Endothelial cell of umbilical vein (primary cell): ENCODE data around the gene RAI1. TPM values are rescaled to one million over a fixed set of nuclear protein-coding genes. Genes with fewer than 3 reads are reported as not detected.

Experiments used
- BruUV-seq: library from RNA; stranded (reverse); fragments of 400-500 nt; replicated peaks from 2 replicates; lab custom pipeline; 2021; lab: Mats Ljungman, UMichigan
- CTCF ChIA-PET: fragments of 300-600, 350-600 bp; sonication (Branson Sonifier 250); formaldehyde crosslinking; loops from one replicate; lab custom pipeline; 2021; ENCODE audit warnings: antibody characterized with exemption, inconsistent platforms; lab: Charles Lee
- POLR2A ChIA-PET: fragments of 300-600, 350-600 bp; sonication (Branson Sonifier 250); formaldehyde crosslinking; loops from one replicate; lab custom pipeline; 2021; ENCODE audit warnings: antibody characterized with exemption, inconsistent platforms; lab: Charles Lee
- DNase-seq: peaks from one replicate; pipeline ENCODE4 v3.0.0-alpha.2; 2011; ENCODE audit warnings: low read depth, low spot score
- FAIRE-seq: peaks from 2 replicates; lab custom pipeline; 2011; peaks lifted over from hg19 to GRCh38; lab: Jason Lieb, UNC
- H2AFZ ChIP-seq: 2 replicates; pipeline ENCODE4 v1.6.0; 2012; ENCODE audit warnings: low read depth, low read length, control low read depth, inconsistent platforms
- H3K27ac ChIP-seq: 2 replicates; pipeline ENCODE4 v1.5.1; 2011; ENCODE audit warnings: low read depth, mild to moderate bottlenecking, control low read depth, low read length, moderate library complexity; ENCODE audit not compliant: insufficient read depth
- H3K27me3 ChIP-seq, 2 experiments: 2 replicates each; pipeline versions ENCODE4 v1.6.0 to v1.6.1; 2011; ENCODE audit warnings: low read length in 2 of 2, mixed read lengths in 1 of 2; ENCODE audit not compliant: control insufficient read depth in 2 of 2, insufficient read depth in 2 of 2
- H3K36me3 ChIP-seq, 2 experiments: 2 replicates in 1 of 2; 3 replicates in 1 of 2; pipeline ENCODE4 v1.5.1; 2011; ENCODE audit warnings: low read length in 2 of 2, mild to moderate bottlenecking in 1 of 2, moderate library complexity in 1 of 2; ENCODE audit not compliant: control insufficient read depth in 2 of 2, insufficient read depth in 2 of 2; ENCODE audit errors: extremely low read depth in 1 of 2
- H3K4me1 ChIP-seq: 3 replicates; pipeline ENCODE4 v1.5.1; 2011; ENCODE audit warnings: mild to moderate bottlenecking, low read length; ENCODE audit not compliant: control insufficient read depth, insufficient read depth; ENCODE audit errors: extremely low read depth
- H3K4me2 ChIP-seq: 2 replicates; pipeline ENCODE4 v1.6.1; 2011; ENCODE audit warnings: low read length, control low read depth, mixed read lengths; ENCODE audit not compliant: insufficient read depth
- H3K4me3 ChIP-seq, 3 experiments: fragments of 200-600 bp in 1 of 3; sonication (generic), shearing (Covaris generic) in 1 of 3; replicated peaks in 1 of 3; 2 replicates each; pipeline ENCODE4 v1.5.1; 2011 to 2016; ENCODE audit warnings: control low read depth in 3 of 3, low read length in 3 of 3, mild to moderate bottlenecking in 2 of 3, inconsistent platforms in 1 of 3, low read depth in 1 of 3, moderate library complexity in 1 of 3; ENCODE audit not compliant: insufficient read depth in 1 of 3
- H3K79me2 ChIP-seq: 2 replicates; pipeline ENCODE4 v1.6.0; 2012; ENCODE audit warnings: low read length, inconsistent platforms; ENCODE audit not compliant: control insufficient read depth, insufficient read depth
- H3K9ac ChIP-seq: replicated peaks from 2 replicates; pipeline ENCODE3; 2011; ENCODE audit warnings: low read length, control low read depth; ENCODE audit not compliant: insufficient read depth; ENCODE audit errors: extremely low read depth
- H3K9me1 ChIP-seq: replicated peaks from 3 replicates; pipeline ENCODE4 v1.6.0; 2011; ENCODE audit warnings: mild to moderate bottlenecking, low read length; ENCODE audit not compliant: control insufficient read depth, insufficient read depth; ENCODE audit errors: extremely low read depth
- H3K9me3 ChIP-seq: replicated peaks from 2 replicates; pipeline ENCODE4 v1.5.1; 2012; ENCODE audit warnings: low read length, inconsistent platforms; ENCODE audit not compliant: control insufficient read depth, insufficient read depth
- H4K20me1 ChIP-seq: replicated peaks from 2 replicates; pipeline ENCODE3; 2011; ENCODE audit warnings: mild to moderate bottlenecking, low read length; ENCODE audit not compliant: control insufficient read depth, insufficient read depth; ENCODE audit errors: extremely low read depth
- EZH2 ChIP-seq: IDR thresholded peaks from 2 replicates; pipeline ENCODE4 v1.6.1; 2012; ENCODE audit warnings: borderline replicate concordance, low read depth, mild to moderate bottlenecking, moderate library complexity, low read length, inconsistent platforms; ENCODE audit not compliant: severe bottlenecking
- FOS ChIP-seq: IDR thresholded peaks from 2 replicates; pipeline ENCODE4 v1.6.1; 2011; ENCODE audit warnings: mild to moderate bottlenecking, low read length, moderate library complexity, borderline replicate concordance; ENCODE audit not compliant: insufficient read depth
- JUN ChIP-seq: IDR thresholded peaks from 2 replicates; pipeline ENCODE4 v1.6.1; 2011; ENCODE audit warnings: borderline replicate concordance, low read depth; ENCODE audit not compliant: insufficient read length, insufficient read depth
- MYC ChIP-seq: IDR thresholded peaks from one replicate; pipeline ENCODE4 v1.6.1; 2011; ENCODE audit warnings: mild to moderate bottlenecking, low read depth, low read length
- POLR2A ChIP-seq: IDR thresholded peaks from 2 replicates; pipeline ENCODE4 v1.6.1; 2012; ENCODE audit warnings: low read depth, mild to moderate bottlenecking, control low read depth, low read length
- POLR2AphosphoS5 ChIP-seq: IDR thresholded peaks from 2 replicates; pipeline ENCODE4 v1.6.1; 2012; ENCODE audit warnings: low read depth, mild to moderate bottlenecking, control low read depth, low read length, moderate library complexity; ENCODE audit not compliant: insufficient read depth
- dilution Hi-C: fragments of 300-500 bp; cut with MboI; formaldehyde crosslinking; loops from one replicate; pipeline ENCODE4 v1.15.0; 2019; ENCODE audit warnings: low sequenced_read_pairs; ENCODE audit not compliant: extremely low pct_ligation_motif_present
- intact Hi-C: fragments of 100-400 bp; cut with micrococcal nuclease; formaldehyde crosslinking; loops from one replicate; pipeline ENCODE4 v1.10.0; 2022
- polyA plus RNA-seq, 4 experiments: library from polyadenylated mRNA; depleted of rRNA in 3 of 4; stranded (reverse) in 3 of 4; unstranded in 1 of 4; fragments of >200 nt; gene quantifications; 2 replicates each; pipeline versions ENCODE4 v1.2.1 to v1.2.3, GENCODE V29; 2011 to 2012; ENCODE audit warnings: missing spikeins in 1 of 4
- total RNA-seq: library from RNA; stranded (reverse); gene quantifications from 2 replicates; pipeline ENCODE4 v1.2.3, GENCODE V29; 2021
- TF ChIP-seq, protein P1 (sequence below), 2 donors: IDR thresholded peaks; 1 replicate in 1 of 2; 2 replicates in 1 of 2; pipeline ENCODE4 v1.5.1; 2011; ENCODE audit warnings: low read length in 2 of 2, mild to moderate bottlenecking in 2 of 2, moderate library complexity in 2 of 2, control low read depth in 1 of 2, inconsistent platforms in 1 of 2, low read depth in 1 of 2; ENCODE audit not compliant: insufficient read depth in 1 of 2; ENCODE audit errors: extremely low read depth in 1 of 2

The RAI1 gene
- total and polyA plus RNA-seq, 2 donors (not counting 3 experiments of a cell fraction or from before 2014, with no cell fraction given), result 7.8 to 43.3 TPM

DNA sequence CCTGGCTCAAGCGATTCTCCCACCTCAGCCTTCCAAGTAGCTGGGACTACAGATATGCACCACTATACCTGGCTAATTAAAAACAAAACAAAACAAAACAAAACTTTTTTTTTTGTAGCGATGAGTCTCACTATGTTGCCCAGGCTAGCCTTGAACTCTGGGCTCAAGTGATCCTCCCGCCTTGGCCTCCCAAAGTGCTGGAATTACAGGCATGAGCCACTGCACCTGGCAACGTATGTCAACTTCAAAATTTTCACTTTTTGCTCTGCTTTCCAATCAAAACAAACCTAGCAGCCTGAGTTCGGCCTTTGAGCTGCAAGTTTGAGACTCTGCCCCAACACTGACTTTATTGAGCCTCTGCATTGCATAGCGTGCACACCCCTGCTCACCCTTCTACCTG, 4.5 kb upstream of the RAI1 start:
- intact Hi-C loops, result no loop called here
- BruUV-seq, result no TSS peak
- Histone ChIP-seq H3K9me1 (no peaks in the 10 kb centered on the region), H3K9ac (no peak overlapping the region), H3K27me3 (peaks cover 6 to 11% of the 10 kb centered on the region in 2 experiments), H3K4me1 (peaks cover 20% of the 10 kb centered on the region), H3K27ac (no peak overlapping the region), H2AFZ (no peak overlapping the region), H3K4me2 (no peak overlapping the region), H4K20me1 (no peaks in the 10 kb centered on the region), H3K36me3 (no peaks in the 10 kb centered on the region), H3K4me3 (no peak overlapping the region), H3K79me2 (peaks cover 1% of the 10 kb centered on the region), H3K9me3 (no peaks in the 10 kb centered on the region)
- POLR2A ChIA-PET, result no interaction called here
- TF ChIP-seq MYC (no peak), POLR2AphosphoS5 (no peak), FOS (no peak), EZH2 (no peak), POLR2A (no peak), JUN (no peak)
- TF ChIP-seq, protein P1, sequence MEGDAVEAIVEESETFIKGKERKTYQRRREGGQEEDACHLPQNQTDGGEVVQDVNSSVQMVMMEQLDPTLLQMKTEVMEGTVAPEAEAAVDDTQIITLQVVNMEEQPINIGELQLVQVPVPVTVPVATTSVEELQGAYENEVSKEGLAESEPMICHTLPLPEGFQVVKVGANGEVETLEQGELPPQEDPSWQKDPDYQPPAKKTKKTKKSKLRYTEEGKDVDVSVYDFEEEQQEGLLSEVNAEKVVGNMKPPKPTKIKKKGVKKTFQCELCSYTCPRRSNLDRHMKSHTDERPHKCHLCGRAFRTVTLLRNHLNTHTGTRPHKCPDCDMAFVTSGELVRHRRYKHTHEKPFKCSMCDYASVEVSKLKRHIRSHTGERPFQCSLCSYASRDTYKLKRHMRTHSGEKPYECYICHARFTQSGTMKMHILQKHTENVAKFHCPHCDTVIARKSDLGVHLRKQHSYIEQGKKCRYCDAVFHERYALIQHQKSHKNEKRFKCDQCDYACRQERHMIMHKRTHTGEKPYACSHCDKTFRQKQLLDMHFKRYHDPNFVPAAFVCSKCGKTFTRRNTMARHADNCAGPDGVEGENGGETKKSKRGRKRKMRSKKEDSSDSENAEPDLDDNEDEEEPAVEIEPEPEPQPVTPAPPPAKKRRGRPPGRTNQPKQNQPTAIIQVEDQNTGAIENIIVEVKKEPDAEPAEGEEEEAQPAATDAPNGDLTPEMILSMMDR (IDR thresholded peaks at IDR 0.05; ENCODE audit: extremely low read depth in 1 of 2, insufficient read depth in 1 of 2, low read depth in 1 of 2, low read length in 2 of 2), result no peak
- dilution Hi-C loops, result no loop called here
- FAIRE-seq, result no peak
- DNase-seq, result no peak
- CTCF ChIA-PET, result interaction anchor here (1.4 kb wide), 1 partner anchor 8 kb away, joined by 5 read pairs; no protein-coding TSS in a partner anchor
